Stimulated activated CD8-positive, alpha-beta memory T cell treated with anti-CD3 and anti-CD28 coated beads, Interleukin-4, amount 100 ng/mL, for 1 hour (primary cell): ENCODE measurements around the gene LDLRAD4.

Source experiments
- DNase-seq, 2 donors: peaks; one replicate each; pipeline ENCODE4 v3.0.0-alpha.2; 2020; ENCODE audit warnings: low read depth in 2 of 2, low spot score in 1 of 2

Gene LDLRAD4

GRCh38 chr18:13420969-13421686, 202.6 kb downstream of the LDLRAD4 start:
- DNase-seq: no peak

GRCh38 chr18:13422541-13423147, 204.1 kb downstream of the LDLRAD4 start:
- DNase-seq: no peak

- DNase-seq: no peak
These were observed 204.8 kb downstream of the LDLRAD4 start for GRCh38 chr18:13423352-13423751.

GRCh38 chr18:13424363-13424762, 205.8 kb downstream of the LDLRAD4 start:
- no peak for DNase-seq

GRCh38 chr18:13425357-13426091, 207.0 kb downstream of the LDLRAD4 start:
- DNase-seq: no peak

GRCh38 chr18:13427354-13427753, 208.8 kb downstream of the LDLRAD4 start:
- DNase-seq: no peak

GRCh38 chr18:13428319-13428718, 209.8 kb downstream of the LDLRAD4 start:
- DNase-seq: no peak

GRCh38 chr18:13429016-13429415, 210.5 kb downstream of the LDLRAD4 start:
- no peak for DNase-seq

GRCh38 chr18:13429884-13430510, 211.4 kb downstream of the LDLRAD4 start:
- DNase-seq: no peak

- DNase-seq: no peak
These were observed 212.1 kb downstream of the LDLRAD4 start for GRCh38 chr18:13430663-13431062.

- DNase-seq: no peak
These were observed 213.3 kb downstream of the LDLRAD4 start for GRCh38 chr18:13431886-13432285.

- no peak for DNase-seq
These were observed 214.6 kb downstream of the LDLRAD4 start for GRCh38 chr18:13433125-13433524.

GRCh38 chr18:13433685-13434084, 215.1 kb downstream of the LDLRAD4 start:
- no peak for DNase-seq

- DNase-seq: no peak
These were observed 216.3 kb downstream of the LDLRAD4 start for GRCh38 chr18:13434854-13435253.

- DNase-seq: no peak
These were observed 217.2 kb downstream of the LDLRAD4 start for GRCh38 chr18:13435586-13436333.

GRCh38 chr18:13436576-13436975, 218.0 kb downstream of the LDLRAD4 start:
- no peak for DNase-seq

- no peak for DNase-seq
These were observed 218.5 kb downstream of the LDLRAD4 start for GRCh38 chr18:13437034-13437433.

- DNase-seq: peak in 1 of 2 donors; percentile 15
These were observed 219.4 kb downstream of the LDLRAD4 start for GRCh38 chr18:13437796-13438506.

GRCh38 chr18:13438507-13439056, 220.0 kb downstream of the LDLRAD4 start:
- DNase-seq: no peak

- no peak for DNase-seq
These were observed 220.9 kb downstream of the LDLRAD4 start for GRCh38 chr18:13439461-13439860.
